Measurements from ENCODE around the gene BRD1. TPM values are rescaled to one million over a fixed set of nuclear protein-coding genes. Genes with fewer than 3 reads are reported as not detected.
"Not testable (repeated sequence)": the region's sequence is repeated elsewhere in the genome, so short reads cannot be mapped to it uniquely, and the experiment has no call there.

The BRD1 gene
- total RNA-seq, 1 donor from 2014 or later = 34.3 TPM

DNA sequence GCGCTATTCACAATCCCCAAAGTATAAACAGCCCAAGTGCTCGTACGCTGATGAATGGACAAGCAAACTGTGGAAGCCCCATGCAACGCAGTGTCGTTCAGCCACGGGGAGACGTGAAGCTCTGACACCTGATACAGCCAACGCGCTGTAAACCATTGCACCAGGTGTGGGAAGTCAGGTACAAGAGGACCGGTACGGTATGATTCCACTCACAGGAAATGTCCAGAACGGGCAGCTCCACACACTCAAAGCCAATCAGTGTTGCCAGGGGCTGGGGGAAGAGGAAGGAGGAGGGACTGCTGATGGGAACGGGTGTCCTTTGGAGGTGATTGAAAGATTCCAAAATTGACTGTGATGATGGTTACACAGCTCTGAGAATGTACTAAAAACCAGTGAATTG, 64.5 kb downstream of the BRD1 start:
- no peak for DNase-seq (ENCODE audit: extremely low spot score, unreplicated experiment)
- Mint-ChIP-seq H3K4me1 (ENCODE audit: unreplicated experiment) (peaks cover 4% of the 10 kb centered on the region), H3K27ac (ENCODE audit: unreplicated experiment) (no peak overlapping the region), H3K9me3 (ENCODE audit: unreplicated experiment) (peaks cover 4% of the 10 kb centered on the region), H3K4me3 (ENCODE audit: unreplicated experiment) (no peak overlapping the region), H3K36me3 (ENCODE audit: unreplicated experiment) (peaks cover 2% of the 10 kb centered on the region), H3K27me3 (ENCODE audit: unreplicated experiment) (no peaks in the 10 kb centered on the region)
- TF ChIP-seq, protein P1, sequence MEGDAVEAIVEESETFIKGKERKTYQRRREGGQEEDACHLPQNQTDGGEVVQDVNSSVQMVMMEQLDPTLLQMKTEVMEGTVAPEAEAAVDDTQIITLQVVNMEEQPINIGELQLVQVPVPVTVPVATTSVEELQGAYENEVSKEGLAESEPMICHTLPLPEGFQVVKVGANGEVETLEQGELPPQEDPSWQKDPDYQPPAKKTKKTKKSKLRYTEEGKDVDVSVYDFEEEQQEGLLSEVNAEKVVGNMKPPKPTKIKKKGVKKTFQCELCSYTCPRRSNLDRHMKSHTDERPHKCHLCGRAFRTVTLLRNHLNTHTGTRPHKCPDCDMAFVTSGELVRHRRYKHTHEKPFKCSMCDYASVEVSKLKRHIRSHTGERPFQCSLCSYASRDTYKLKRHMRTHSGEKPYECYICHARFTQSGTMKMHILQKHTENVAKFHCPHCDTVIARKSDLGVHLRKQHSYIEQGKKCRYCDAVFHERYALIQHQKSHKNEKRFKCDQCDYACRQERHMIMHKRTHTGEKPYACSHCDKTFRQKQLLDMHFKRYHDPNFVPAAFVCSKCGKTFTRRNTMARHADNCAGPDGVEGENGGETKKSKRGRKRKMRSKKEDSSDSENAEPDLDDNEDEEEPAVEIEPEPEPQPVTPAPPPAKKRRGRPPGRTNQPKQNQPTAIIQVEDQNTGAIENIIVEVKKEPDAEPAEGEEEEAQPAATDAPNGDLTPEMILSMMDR (IDR thresholded peaks at IDR 0.05) = no peak

DNA sequence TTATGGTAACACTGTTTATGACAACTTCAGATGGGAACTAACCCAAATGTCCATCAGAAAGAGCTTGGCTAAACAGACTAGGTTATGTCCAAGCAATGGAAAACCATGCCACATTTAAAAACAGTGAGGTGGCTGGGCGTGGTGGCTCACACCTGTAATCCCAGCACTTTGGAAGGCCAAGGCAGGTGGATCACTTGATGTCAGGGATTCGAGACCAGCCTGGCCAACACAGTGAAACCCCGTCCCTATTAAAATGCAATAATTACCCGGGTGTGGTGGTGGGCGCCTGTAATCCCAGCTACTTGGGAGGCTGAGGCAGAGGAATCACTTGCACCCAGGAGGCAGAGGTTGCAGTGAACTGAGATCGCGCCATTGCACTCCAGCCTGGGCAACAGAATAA, 65.1 kb downstream of the BRD1 start:
- H3K36me3 Mint-ChIP-seq (ENCODE audit: unreplicated experiment); H3K27me3 Mint-ChIP-seq (ENCODE audit: unreplicated experiment); H3K9me3 Mint-ChIP-seq (ENCODE audit: unreplicated experiment); H3K4me3 Mint-ChIP-seq (ENCODE audit: unreplicated experiment); H3K4me1 Mint-ChIP-seq (ENCODE audit: unreplicated experiment); H3K27ac Mint-ChIP-seq (ENCODE audit: unreplicated experiment); DNase-seq (ENCODE audit: extremely low spot score, unreplicated experiment): not testable (repeated sequence)

DNA sequence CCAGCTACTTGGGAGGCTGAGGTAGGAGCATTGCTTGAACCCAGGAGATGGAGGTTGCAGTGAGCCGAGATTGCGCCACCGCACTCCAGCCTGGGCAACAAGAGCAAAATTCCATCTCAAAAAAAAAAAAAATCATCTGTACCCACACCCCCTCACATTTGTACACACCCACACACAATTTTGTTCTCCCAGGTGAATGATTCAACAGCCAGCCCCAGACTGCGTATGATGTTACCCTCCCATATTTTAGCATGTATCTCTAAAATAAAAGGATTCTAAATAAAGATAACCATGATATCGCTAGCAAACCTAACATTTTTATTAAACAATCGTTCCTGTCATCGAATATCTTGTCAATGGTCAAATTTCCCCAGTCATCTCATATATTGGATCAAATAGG, 65.8 kb downstream of the BRD1 start:
- H3K36me3 Mint-ChIP-seq (ENCODE audit: unreplicated experiment) = peaks cover 2% of the 10 kb centered on the region
- H3K9me3 Mint-ChIP-seq (ENCODE audit: unreplicated experiment) = peaks cover 10% of the 10 kb centered on the region
- no peak overlapping the region for H3K27ac Mint-ChIP-seq (ENCODE audit: unreplicated experiment)
- TF ChIP-seq, protein P1 (IDR thresholded peaks at IDR 0.05) = no peak
- H3K4me1 Mint-ChIP-seq (ENCODE audit: unreplicated experiment) = peaks cover 4% of the 10 kb centered on the region
- no peak overlapping the region for H3K4me3 Mint-ChIP-seq (ENCODE audit: unreplicated experiment)
- no peaks in the 10 kb centered on the region for H3K27me3 Mint-ChIP-seq (ENCODE audit: unreplicated experiment)
- DNase-seq (ENCODE audit: extremely low spot score, unreplicated experiment) = no peak

DNA sequence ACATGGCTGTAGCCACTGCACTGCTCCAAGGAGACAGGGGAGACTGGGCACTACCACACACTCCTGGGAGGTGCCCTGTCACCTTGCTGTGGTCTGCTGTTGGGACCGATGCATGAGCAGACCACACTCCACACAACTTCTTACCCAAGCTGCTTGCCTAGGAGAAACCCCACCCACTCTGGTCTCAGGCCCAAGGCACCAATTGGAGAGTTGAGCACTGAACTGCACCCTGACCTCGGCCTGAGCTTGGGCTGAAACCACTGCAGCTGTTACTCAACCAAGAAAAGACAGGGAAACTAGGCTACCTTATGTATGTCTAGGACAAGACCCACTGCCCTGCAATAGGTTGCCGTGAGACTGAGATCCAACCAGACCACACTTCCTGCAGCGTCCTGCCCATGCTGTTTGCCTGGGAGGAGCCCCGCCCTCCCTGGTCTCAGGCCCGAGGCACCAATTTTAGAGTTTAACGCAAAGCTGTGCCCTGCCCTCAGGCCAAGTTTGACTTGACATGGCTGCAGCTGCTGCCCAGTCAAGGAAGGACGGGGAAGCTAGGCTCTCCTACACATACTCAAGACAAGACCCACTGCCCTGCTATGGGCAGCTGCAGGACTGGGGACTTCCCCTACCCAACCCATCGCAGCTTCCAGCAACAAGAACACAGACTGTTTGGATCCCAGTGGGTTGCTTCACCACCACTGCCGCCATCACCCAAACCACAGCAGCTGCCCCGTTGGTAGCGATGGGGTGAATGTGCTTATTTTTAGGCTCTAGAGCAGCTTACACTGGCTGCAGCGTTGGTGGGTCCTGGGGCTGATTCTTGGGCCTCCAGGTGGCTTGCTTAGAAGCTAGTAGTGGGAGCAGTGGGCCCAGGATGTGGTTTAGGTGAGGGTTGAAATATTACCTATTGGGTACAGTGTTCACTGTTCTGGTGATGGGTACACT, 66.8 kb downstream of the BRD1 start:
- H3K4me3 Mint-ChIP-seq (ENCODE audit: unreplicated experiment) = no peak overlapping the region
- H3K36me3 Mint-ChIP-seq (ENCODE audit: unreplicated experiment) = peaks cover 2% of the 10 kb centered on the region
- no peak overlapping the region for H3K27ac Mint-ChIP-seq (ENCODE audit: unreplicated experiment)
- H3K4me1 Mint-ChIP-seq (ENCODE audit: unreplicated experiment) = peaks cover 4% of the 10 kb centered on the region
- H3K9me3 Mint-ChIP-seq (ENCODE audit: unreplicated experiment) = peaks cover 6% of the 10 kb centered on the region
- TF ChIP-seq, protein P1 (IDR thresholded peaks at IDR 0.05) = no peak
- H3K27me3 Mint-ChIP-seq (ENCODE audit: unreplicated experiment) = no peaks in the 10 kb centered on the region
- no peak for DNase-seq (ENCODE audit: extremely low spot score, unreplicated experiment)

DNA sequence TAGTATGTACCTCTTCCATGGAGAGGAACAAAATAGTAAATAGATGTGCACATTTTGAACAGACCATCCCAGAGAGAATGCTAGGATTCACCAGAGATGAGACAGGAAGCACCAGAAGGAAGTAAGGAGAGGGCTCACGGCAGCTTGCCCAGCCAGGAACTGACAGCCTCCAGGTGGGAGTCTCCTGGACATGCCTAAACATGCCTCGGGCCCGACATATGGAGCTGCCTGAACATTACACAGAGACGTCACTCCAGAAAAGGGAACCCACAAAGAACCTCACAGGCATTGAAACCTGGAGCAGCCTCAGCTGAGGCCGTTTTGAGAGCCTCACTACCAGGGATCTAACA, 67.4 kb downstream of the BRD1 start:
- Mint-ChIP-seq H3K9me3 (ENCODE audit: unreplicated experiment) (peaks cover 6% of the 10 kb centered on the region), H3K27me3 (ENCODE audit: unreplicated experiment) (no peaks in the 10 kb centered on the region), H3K4me1 (ENCODE audit: unreplicated experiment) (peaks cover 4% of the 10 kb centered on the region), H3K4me3 (ENCODE audit: unreplicated experiment) (no peak overlapping the region), H3K36me3 (ENCODE audit: unreplicated experiment) (peaks cover 2% of the 10 kb centered on the region), H3K27ac (ENCODE audit: unreplicated experiment) (no peak overlapping the region)
- TF ChIP-seq, protein P1 (IDR thresholded peaks at IDR 0.05) = no peak
- DNase-seq (ENCODE audit: extremely low spot score, unreplicated experiment) = no peak

Measured in osteocyte (in vitro differentiated cells).